ENCODE measurements around the gene CREG2.

GRCh38 chr2:101355401-101356054, 31.8 kb downstream of the CREG2 start:
- TF ChIP-seq POLR2A (IDR thresholded peaks at IDR 0.05), result no peak
- TF ChIP-seq CTCF (IDR thresholded peaks at IDR 0.05), result no peak
- TF ChIP-seq EP300 (IDR thresholded peaks at IDR 0.05), result no peak
- no peak for TF ChIP-seq POLR2AphosphoS5 (IDR thresholded peaks at IDR 0.05)
